Measurements from ENCODE around the gene UBAC2. TPM values are rescaled to one million over a fixed set of nuclear protein-coding genes. Genes with fewer than 3 reads are reported as not detected.

The UBAC2 gene
- total RNA-seq, 1 donor from 2014 or later, result 64.3 TPM

DNA sequence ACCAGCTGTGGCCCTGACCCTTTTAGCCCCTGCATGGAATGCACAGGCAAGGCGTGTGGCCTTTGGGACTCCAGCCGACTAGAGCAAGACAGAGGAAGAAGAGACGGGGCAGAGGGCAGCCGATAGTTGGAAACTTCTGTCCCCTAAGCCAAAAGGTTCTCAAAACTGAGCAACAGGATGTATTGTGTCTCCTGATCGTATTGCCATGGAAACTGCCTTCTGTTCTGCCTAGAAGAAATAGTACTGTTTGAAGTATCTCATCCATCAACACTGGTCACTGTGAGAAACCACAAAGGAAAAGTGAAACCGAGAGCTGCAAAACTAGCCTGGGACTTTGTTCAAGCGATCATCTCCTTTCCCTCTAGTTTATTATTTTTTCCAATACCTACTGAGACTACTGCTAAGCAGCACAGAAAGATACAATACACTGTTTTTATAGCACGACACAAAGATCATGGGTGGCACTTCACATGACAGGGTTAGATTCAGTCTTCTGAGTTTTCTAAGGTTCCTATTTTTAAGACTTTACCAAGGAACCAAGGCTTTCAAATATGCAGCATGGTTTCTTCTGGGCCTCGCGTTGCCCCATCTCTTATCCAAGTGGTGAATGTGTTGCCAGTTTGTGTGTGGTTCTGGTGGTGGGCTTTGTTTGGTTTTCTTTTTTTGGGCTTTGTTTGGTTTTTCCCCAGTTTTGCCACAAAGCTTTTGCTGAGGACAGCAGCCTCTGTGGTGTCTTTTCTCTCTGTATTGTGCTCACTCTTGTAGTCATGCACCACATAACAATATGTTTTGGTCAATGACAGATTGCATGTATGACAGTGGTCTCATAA, 155.8 kb downstream of the UBAC2 start:
- no peaks in the 10 kb centered on the region for H3K27me3 Mint-ChIP-seq (ENCODE audit: low read depth)
- TF ChIP-seq, protein P1, sequence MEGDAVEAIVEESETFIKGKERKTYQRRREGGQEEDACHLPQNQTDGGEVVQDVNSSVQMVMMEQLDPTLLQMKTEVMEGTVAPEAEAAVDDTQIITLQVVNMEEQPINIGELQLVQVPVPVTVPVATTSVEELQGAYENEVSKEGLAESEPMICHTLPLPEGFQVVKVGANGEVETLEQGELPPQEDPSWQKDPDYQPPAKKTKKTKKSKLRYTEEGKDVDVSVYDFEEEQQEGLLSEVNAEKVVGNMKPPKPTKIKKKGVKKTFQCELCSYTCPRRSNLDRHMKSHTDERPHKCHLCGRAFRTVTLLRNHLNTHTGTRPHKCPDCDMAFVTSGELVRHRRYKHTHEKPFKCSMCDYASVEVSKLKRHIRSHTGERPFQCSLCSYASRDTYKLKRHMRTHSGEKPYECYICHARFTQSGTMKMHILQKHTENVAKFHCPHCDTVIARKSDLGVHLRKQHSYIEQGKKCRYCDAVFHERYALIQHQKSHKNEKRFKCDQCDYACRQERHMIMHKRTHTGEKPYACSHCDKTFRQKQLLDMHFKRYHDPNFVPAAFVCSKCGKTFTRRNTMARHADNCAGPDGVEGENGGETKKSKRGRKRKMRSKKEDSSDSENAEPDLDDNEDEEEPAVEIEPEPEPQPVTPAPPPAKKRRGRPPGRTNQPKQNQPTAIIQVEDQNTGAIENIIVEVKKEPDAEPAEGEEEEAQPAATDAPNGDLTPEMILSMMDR (IDR thresholded peaks at IDR 0.05; ENCODE audit: unreplicated experiment), result no peak
- H3K4me1 Mint-ChIP-seq, result peaks cover 21% of the 10 kb centered on the region
- H3K27ac Mint-ChIP-seq, result peak overlapping the region; percentile 86
- DNase-seq (ENCODE audit: low spot score in 2 of 2, unreplicated experiment in 2 of 2), result no peak
- no peak overlapping the region for H3K4me3 Mint-ChIP-seq
- H3K9me3 Mint-ChIP-seq, result no peaks in the 10 kb centered on the region
- peaks cover 31% of the 10 kb centered on the region for H3K36me3 Mint-ChIP-seq

DNA sequence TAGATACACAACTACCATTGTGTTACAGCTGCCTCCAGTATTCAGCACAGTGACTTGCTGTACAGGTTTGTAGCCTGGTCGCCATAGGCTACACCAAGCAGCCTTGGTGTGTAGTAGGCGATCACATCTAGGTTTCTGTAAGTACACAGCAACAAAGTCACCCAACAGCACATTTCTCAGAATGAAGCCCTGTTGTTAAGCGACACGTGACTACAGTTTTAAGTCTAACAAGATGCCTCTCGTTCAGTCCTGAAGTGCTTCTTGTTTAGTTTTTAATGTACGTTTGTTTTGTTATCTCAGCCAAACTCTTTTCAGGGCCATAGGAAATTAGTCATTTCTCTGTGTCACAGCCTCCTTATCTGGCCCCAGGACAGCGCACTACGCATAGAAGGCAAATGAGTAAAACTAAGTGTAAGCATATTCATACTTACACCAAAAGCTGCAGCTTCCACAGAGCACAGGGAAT, 156.5 kb downstream of the UBAC2 start:
- H3K9me3 Mint-ChIP-seq, result no peaks in the 10 kb centered on the region
- TF ChIP-seq, protein P1 (IDR thresholded peaks at IDR 0.05; ENCODE audit: unreplicated experiment), result no peak
- peak overlapping the region; percentile 86 for H3K27ac Mint-ChIP-seq
- H3K27me3 Mint-ChIP-seq (ENCODE audit: low read depth), result no peaks in the 10 kb centered on the region
- H3K4me1 Mint-ChIP-seq, result peaks cover 21% of the 10 kb centered on the region
- DNase-seq (ENCODE audit: low spot score in 2 of 2, unreplicated experiment in 2 of 2), result no peak
- H3K4me3 Mint-ChIP-seq, result no peak overlapping the region
- peaks cover 34% of the 10 kb centered on the region for H3K36me3 Mint-ChIP-seq

DNA sequence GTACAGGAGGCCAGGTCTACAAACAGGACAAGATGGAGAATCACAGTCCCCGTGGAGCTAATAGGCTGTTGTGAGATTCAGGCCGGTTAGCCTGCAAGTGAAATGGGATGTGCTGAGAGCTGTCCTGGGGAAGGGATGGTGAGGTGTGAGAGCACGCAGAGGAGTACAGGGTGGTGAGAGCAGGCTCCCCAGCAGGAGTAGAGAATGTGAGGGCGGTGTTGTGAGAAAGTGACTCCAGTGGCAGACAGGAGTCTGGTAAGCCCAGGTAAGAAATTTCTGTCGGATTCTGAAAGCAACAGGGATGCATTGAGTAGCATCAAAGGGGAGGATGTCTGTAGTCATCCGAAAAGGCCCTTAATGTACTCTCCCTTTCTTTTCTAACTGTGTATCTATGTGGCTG, 157.3 kb downstream of the UBAC2 start:
- Mint-ChIP-seq H3K36me3 (peaks cover 30% of the 10 kb centered on the region), H3K27me3 (ENCODE audit: low read depth) (no peaks in the 10 kb centered on the region), H3K4me1 (peaks cover 21% of the 10 kb centered on the region), H3K9me3 (no peaks in the 10 kb centered on the region), H3K27ac (no peak overlapping the region), H3K4me3 (no peak overlapping the region)
- TF ChIP-seq, protein P1 (IDR thresholded peaks at IDR 0.05; ENCODE audit: unreplicated experiment), result no peak
- DNase-seq (ENCODE audit: low spot score in 2 of 2, unreplicated experiment in 2 of 2), result no peak

DNA sequence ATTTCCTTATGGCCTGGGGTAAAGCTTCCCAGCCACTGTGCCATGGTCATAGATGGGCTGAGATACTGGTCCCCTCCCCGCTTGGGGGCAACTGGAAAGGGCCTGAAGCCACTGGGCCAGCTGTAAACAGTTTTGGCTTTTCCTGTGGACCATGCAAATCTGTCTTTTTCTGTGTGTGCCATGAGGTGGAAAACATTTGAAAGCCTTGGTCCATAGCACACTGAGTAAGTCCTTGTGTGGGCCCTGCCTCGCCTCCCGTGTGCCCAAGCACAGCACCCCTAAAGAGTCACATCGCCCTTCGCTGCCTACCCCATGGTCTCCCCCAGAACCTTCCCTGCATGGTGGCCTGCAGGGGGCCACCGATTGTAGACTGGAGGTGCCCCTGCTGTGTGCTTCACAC, 158.9 kb downstream of the UBAC2 start:
- Mint-ChIP-seq H3K27ac (no peak overlapping the region), H3K36me3 (peaks cover 26% of the 10 kb centered on the region), H3K9me3 (no peaks in the 10 kb centered on the region), H3K27me3 (ENCODE audit: low read depth) (no peaks in the 10 kb centered on the region), H3K4me1 (peaks cover 17% of the 10 kb centered on the region), H3K4me3 (no peak overlapping the region)
- DNase-seq (ENCODE audit: low spot score in 2 of 2, unreplicated experiment in 2 of 2), result no peak
- TF ChIP-seq, protein P1 (IDR thresholded peaks at IDR 0.05; ENCODE audit: unreplicated experiment), result no peak

DNA sequence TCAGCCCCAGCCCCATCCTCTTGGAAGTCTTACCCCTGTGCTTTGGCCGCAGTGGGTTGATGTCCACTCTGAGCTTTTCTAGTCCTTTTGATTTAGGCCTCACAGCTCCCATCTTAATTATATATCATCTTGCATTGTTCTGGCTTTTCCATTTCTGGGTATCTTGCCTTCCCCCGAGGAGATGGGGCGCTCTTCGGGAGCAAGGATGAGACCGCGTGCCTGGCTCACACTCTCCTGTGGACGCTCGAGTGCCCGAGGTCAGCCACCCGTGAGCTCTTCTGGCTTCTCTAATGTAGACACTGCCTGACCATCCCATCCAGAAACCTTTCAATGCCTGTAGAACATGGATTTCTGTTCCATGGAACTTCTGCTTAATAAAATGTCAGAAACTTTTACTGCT, 160.0 kb downstream of the UBAC2 start:
- no peaks in the 10 kb centered on the region for H3K27me3 Mint-ChIP-seq (ENCODE audit: low read depth)
- TF ChIP-seq, protein P1 (IDR thresholded peaks at IDR 0.05; ENCODE audit: unreplicated experiment), result no peak
- H3K4me3 Mint-ChIP-seq, result no peak overlapping the region
- H3K36me3 Mint-ChIP-seq, result peaks cover 22% of the 10 kb centered on the region
- H3K27ac Mint-ChIP-seq, result no peak overlapping the region
- H3K4me1 Mint-ChIP-seq, result peaks cover 13% of the 10 kb centered on the region
- DNase-seq (ENCODE audit: low spot score in 2 of 2, unreplicated experiment in 2 of 2), result no peak
- H3K9me3 Mint-ChIP-seq, result no peaks in the 10 kb centered on the region
